Activated CD8-positive, alpha-beta memory T cell treated with anti-CD3 and anti-CD28 coated beads for 48 hours (primary cell): ENCODE results near the gene ATG101.

Experiments used
- DNase-seq, 3 experiments: peaks; one replicate each; pipeline ENCODE4 v3.0.0-alpha.2; 2020; ENCODE audit warnings: low read depth in 2 of 3, low spot score in 2 of 3

ATG101 gene

GRCh38 chr12:52041695-52042123 lies 28.1 kb upstream of the ATG101 start:
- DNase-seq = no peak

GRCh38 chr12:52042706-52043385 lies 26.9 kb upstream of the ATG101 start:
- no peak for DNase-seq

GRCh38 chr12:52043386-52044212 lies 26.2 kb upstream of the ATG101 start:
- DNase-seq = no peak

- no peak for DNase-seq
Measured at GRCh38 chr12:52044292-52044983, 25.3 kb upstream of the ATG101 start.

- no peak for DNase-seq
Measured at GRCh38 chr12:52045794-52046199, 24.0 kb upstream of the ATG101 start.

- no peak for DNase-seq
Measured at GRCh38 chr12:52046859-52047258, 22.9 kb upstream of the ATG101 start.

- no peak for DNase-seq
Measured at GRCh38 chr12:52049286-52049685, 20.5 kb upstream of the ATG101 start.

GRCh38 chr12:52049688-52050087 lies 20.1 kb upstream of the ATG101 start:
- DNase-seq = no peak

- DNase-seq = no peak
Measured at GRCh38 chr12:52050116-52050757, 19.5 kb upstream of the ATG101 start.

- DNase-seq = peak; percentile 97 to 98 (median 98)
Measured at GRCh38 chr12:52050758-52051541, 18.8 kb upstream of the ATG101 start, which contains the start of gene NR4A1. TSS of gene NR4A1 (plus strand) at chr12:52051442. CDS start at chr12:52054329, 2,887 bp downstream.

GRCh38 chr12:52052468-52053186 lies 17.2 kb upstream of the ATG101 start:
- DNase-seq = no peak

- DNase-seq = no peak
Measured at GRCh38 chr12:52053536-52054209, 16.1 kb upstream of the ATG101 start.

- DNase-seq = no peak
Measured at GRCh38 chr12:52054231-52054832, 15.4 kb upstream of the ATG101 start.

- DNase-seq = no peak
Measured at GRCh38 chr12:52054833-52055730, 14.7 kb upstream of the ATG101 start.

- no peak for DNase-seq
Measured at GRCh38 chr12:52055731-52056711, 13.8 kb upstream of the ATG101 start.

- DNase-seq = no peak
Measured at GRCh38 chr12:52056801-52057637, 12.8 kb upstream of the ATG101 start.
